GM18870 (cell line): ENCODE data around the gene HSBP1L1.

Experiments
- ATAC-seq: cut with Tn5 transposase; IDR thresholded peaks from one replicate; pipeline ENCODE4 v1.9.1; 2021; ENCODE audit warnings: moderate library complexity; ENCODE audit not compliant: unreplicated experiment

The HSBP1L1 gene

DNA sequence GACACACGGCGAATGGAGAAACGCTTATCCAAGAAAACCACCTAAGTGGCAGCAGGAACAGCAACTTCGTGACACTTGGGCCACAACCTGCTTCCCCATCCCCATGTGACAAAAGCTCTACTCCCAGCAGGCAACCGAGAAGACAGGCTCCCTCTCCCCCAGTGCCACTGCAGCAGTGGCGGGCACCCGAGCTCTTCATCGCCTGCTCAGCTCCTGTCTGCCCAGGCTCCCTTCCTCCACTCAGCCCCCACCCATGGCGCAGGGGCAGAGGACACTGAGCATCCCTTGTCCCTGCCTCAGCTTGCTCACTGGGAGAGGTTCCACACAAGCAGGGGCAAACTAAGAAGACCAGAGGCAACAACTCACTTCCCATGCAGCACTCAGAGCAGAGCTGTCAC is 35.9 kb upstream of the HSBP1L1 start:
- no peak for ATAC-seq

DNA sequence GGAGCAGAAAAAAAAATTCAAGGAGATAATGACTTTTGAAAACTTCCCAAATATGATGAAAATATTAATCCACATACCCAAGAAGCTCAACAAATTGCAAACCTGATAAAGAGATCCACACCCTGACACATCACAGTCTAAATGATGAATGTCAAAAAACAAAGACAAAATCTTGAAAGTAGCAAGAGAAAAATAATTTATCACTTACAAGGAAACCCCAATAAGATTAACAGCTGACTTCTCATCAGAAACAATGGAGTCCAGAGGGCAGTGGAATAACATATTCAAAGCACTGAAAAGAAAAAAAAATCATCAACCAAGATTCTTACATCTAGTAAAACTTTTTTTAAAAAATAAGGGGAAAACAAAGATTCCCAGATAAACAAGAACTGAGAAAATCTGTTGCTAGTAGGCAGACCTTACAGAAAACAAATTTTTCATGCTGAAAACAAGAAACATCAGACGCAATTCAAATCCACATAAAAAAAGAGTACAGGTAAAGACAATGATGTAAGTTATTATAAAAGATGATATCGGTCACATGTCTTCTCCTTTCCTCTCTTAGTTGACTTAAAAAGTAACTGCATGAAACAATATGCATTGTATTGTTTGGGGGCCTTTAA is 34.3 kb upstream of the HSBP1L1 start:
- ATAC-seq = no peak

DNA sequence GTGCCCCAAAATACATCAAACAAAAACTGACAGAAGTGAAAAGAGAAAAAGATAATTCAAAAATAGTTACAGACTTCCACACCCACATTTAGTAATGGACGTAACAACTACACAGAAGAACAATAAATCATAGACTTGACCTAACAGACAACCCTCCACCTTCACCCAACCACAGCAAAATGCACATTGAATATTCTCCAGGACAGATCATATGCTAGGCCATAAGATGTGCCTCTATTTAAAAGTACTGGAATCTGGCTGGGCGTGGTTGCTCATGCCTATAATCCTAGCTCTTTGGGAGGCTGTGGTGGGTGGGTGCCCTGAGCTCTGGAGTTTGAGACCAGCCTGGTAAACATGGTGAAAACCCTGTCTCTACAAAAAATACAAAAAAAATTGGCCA is 33.0 kb upstream of the HSBP1L1 start:
- ATAC-seq = no peak

DNA sequence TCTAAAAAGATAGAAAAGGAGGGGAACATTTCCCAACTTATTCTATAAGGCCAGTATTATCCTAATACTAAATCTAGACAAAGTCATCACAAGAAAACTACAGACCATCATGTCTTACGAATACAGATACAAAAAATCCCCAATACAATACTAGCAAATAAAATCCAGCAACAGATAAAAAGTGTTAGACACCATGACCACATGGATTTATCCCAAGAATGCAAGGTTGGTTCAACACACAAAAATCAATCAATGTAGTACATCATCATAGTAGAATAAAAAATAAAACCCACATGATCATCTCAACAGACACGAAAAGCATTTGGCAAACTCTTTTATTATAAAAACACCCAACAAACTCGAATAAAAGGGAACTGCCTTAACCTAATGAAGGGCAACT is 31.5 kb upstream of the HSBP1L1 start:
- no peak for ATAC-seq

DNA sequence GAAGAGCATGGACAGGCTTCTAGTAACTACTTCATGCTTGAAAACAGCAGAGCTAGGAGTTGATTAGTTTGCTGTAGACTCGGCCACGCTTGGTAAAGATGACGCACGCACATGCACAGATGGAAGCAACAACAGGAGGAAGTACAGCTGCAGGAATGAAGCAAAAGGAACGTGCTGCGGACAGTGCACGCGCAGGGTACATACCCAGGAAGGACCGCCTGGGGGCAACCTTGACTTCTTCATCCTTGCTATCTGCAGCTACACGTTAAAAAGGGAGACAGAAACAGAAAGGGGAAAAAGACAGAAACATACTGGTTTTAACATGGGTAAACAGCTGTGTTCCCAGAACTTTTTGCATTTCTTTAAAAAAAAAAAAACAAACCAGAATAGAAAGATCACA is 30.7 kb upstream of the HSBP1L1 start:
- no peak for ATAC-seq

DNA sequence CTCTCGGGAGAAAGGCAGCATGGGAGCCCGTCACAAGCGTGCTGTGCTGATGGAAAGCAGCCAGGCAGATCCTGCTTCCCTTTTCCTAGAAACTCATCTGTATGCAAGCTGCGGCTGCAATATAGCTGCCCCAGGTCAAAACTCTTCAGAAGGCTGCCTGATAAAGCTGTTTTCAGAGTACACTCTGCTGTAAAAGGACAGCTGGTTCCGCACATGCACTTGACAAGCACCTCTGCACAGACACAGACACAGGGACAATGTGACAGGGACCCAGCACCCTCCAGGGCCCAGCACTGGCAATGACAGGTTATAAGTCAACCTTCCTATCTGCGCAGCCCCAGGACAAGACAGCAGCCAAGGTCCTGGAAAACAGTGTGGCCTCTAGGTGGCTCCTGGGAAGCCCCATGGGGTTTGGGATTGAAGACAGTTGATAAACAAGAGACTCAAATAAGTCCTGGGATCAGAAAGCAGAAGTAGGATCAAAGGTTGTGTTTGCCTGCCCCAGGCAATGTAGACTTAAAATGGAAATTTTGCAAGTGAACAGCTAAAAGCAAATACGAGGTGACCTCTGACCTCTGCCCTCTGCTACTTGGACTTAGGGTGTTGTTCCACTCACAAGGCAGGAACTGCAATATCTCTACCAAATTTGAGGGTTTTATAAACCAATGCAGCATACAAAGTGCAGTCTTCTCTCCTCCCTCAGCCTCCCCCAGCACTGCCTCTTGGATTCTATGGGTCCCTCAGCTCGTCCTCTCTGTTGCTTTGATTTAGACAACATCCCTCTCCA is 29.9 kb upstream of the HSBP1L1 start:
- no peak for ATAC-seq

DNA sequence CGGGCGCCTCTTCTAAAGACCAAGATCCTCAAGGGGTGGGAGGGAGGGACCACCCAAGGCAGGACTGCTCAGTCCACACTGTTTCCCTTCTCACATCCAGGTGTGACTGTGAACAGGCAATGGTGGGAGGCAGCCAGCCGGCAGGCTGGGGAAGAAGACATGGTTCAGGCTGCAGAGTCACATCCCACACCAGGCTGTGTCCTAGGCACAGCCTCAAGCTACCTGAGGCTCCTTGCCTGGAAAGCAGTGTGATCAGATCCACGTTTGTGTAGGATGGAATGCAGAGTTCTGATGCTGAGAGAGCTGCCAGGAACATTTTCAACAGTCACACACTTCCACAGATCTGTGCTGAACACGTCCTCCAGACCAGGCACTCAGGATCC is 29.4 kb upstream of the HSBP1L1 start:
- no peak for ATAC-seq

DNA sequence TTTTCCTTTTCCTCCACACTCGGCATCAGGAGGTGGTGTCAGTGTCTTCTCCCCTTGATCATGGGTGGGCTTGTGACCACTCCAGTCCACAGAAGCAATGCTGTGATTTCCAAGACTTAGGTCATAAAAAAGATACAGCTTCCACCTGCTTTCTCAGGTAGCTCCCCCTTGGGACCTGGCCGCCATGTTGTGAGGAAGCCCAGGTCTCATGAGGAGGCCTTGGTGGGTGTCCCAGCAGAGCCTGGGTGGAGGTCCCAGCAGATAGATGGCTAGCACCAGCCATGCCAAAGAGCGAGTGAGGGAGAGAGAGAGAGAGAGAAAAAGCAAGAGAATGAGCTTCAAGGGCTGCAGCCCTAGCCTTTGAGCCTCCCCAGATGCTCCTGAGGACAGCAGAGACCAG is 28.9 kb upstream of the HSBP1L1 start:
- ATAC-seq = no peak

DNA sequence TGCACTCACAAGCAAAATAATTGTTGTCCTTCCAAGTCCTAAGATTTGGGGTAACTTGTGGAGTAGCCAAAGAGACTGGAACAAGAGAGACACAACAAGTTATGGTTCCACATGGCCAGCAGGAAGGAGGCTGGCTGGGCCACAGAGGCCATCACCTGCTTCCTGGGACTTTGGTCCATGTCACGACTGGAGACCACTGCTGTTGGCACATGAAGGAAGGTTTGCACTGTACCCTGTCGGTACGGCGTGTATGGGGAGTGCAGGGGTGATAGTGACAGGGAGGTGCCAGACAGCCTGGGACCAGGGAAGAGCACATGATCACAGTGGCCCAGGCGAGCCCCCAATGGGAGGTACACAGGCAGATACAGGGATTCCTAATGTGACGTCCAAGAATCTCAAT is 28.5 kb upstream of the HSBP1L1 start:
- no peak for ATAC-seq

DNA sequence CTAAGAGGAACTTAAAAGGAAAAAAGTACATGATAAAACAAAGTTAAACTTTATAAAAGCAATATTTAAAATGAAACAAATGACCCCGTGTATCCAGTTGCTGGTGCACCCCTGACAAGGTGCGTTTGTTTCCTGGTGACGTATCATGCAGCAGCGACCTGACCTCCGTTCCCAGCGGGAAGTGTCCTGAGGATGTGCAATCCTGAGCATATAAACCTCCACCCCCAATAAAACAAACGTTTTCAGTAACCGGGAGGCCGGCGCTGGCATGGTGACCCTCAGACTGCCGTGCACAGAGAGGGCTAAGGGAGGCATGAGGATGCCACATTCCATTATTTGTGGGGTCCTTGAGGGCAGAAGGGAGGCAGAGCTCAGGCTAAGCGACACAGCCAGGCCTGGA is 27.8 kb upstream of the HSBP1L1 start:
- ATAC-seq = no peak

DNA sequence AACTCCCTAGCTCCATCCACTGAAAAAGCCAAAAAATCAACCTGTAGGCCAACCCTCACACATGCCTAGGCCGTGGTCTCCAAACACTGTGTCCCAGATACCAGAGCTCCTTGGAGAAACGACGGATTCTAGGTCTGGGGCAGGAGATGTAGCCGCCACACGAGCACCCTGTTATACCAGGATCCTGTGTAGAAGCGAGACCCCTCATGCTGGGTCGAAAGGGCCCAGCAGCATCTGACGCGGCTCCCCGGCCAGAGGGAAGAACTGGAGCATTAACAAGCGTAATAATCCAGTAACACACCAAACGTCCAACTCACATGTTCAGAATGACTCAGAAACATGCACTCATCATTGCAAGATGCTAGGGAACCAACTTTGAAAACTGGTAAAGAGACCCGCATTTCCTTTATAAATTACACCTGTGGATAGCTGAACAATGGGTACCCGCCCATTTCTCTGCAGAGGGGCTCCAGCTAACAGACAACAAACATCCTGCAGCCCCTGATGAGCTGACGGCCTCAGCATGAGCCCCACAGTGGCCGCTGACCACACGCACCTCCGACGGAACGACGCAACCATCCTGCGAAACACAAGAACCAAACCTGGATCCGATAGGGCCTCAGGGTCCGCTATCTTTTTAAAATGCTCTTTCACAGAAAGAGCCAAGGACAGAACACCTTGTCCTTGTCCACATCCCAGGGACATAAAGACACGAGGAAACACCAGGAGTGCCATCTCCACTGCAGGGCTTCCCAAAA is 27.2 kb upstream of the HSBP1L1 start:
- ATAC-seq = no peak

DNA sequence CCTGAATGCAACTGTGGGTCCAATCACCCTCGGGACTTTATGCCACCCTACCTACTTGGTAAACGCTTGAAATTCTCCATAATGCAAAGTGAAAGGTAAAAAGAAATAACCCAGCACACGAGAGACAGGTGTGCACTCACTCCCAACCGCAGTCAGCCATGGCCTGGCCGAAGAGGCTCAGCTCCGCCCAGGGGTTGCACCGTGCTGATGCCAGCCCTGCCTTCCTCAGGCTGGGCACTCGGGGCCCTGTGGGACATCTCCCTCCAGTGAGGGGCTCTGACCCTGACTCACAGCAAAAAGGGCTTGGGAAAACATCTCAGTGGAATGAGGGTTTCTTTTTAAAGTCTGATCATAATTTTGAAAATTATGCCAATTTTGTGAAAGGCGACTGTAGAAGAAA is 26.2 kb upstream of the HSBP1L1 start:
- no peak for ATAC-seq

DNA sequence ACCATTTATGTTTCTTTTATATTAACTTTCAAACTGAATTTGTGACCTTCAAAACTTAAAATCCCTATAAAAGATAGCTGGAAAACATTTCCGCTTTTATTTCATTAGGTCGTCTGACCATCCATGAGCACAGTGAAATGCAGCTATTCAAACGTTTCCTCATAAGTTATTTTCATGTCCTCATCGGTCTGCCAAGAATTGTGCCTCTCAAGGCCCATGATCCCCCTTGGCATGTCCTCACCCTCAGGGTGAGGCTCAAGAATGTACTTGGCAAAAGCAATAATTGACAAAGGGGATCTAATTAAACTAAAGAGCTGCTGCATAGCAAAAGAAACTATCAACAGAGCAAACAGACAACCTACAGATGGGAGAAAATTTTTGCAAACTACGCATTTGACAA is 25.3 kb upstream of the HSBP1L1 start:
- no peak for ATAC-seq

DNA sequence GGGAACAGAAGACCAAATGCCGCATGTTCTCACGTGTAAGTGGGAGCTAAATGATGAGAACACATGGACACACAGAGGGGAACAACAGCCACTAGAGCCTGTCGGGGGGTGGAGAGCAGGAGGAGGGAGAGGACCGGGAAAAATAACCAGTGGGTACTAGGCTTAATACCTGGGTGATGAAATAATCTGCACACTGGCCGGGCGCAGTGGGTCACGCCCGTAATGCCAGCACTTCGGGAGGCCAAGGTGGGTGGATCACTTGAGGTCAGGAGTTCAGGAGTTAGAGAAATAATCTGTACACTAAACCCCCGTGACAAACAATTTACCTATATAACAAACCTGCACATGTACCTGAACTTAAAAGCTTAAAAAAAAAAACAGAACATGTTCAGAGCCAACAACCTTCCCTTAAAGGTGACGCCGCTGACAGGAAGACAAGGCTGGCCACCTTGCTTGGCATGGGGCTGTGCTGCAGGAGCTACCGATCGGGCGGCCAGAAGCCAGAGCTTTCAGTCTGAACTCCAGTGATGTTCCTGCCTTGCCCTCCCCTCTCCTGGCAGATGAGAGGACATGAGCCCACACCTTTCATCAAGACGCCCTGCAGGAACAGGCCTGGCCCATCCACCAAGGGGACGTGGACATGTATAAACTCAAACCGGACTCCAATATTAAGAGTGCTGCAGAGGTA is 24.2 kb upstream of the HSBP1L1 start:
- no peak for ATAC-seq

DNA sequence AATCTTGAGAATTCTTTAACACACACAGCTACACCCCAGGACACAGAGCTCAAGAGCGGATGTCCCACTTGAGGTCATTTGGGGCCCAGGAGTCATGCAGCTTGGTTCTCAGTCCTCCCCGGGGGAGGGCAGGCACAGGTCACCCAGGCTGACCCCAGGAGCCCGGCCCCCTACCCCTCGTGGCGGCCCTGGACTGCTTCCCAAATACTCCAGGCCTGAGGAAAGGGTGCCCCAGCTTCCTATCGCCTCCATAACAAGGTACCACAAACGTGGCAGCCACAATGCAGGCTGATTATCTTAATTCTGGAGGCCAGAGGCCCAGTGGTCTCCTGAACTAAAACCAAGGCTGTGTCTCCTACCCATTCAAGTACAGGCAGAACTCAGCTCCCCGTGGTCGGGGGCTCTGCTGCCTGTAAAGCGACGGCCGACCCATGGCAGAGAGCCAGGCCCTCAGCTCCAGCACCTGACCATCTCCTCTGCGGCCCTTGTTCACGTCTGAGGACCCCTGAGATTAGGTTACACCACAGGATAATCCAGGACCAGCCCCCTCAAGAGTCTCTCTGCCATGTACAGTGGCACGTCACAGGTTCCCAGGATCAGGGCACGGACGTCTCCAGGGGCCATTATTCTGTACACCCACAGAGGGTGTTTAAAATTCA is 23.5 kb upstream of the HSBP1L1 start:
- no peak for ATAC-seq

DNA sequence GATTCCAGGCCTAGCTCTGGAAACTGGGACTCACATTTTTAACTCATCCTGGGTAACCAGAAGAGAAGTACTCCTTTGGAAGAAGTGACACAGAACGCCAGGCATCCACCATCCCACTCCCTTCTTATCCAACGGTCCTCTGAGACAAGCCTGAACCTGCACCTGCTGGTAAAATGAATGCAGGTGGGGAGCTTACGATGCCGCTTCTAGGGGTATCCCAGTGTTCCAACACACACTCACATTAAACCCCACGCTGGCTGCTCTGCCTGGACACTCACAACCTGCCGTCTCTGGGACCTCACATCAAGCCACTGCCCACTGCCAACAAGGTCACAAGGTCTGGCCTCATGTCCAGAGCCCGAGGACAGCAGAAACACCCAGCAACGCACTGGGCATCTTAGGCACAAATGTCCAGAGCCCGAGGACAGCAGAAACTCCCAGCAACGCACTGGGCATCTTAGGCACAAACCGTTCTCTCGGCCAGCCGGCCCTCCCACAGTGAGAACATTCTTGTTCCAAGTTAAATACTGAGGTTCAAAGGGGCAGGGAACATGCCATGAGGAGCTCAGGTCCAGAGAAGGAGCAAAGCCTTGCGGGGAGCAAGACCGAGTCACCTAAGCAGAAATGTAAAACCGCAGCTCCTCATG is 22.8 kb upstream of the HSBP1L1 start:
- no peak for ATAC-seq

DNA sequence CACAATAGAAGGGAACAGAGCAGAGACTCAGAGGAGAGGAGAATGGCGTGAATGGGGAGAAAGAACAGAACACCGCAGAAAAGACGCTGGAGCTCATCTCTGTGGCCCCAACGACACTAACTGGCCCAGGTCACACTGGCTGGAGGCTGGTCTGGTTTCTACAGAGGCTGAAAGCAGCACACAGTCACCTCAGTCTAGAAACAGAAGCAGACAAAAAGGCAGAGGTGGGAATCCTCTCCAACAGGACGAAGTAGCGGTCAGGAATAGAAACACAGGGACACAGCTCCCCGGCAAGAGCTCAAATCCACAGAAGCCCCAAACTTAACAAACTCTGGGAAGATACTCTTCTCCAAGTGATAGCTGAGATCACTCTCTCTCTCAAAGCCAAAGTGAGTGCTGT is 22.2 kb upstream of the HSBP1L1 start:
- no peak for ATAC-seq

DNA sequence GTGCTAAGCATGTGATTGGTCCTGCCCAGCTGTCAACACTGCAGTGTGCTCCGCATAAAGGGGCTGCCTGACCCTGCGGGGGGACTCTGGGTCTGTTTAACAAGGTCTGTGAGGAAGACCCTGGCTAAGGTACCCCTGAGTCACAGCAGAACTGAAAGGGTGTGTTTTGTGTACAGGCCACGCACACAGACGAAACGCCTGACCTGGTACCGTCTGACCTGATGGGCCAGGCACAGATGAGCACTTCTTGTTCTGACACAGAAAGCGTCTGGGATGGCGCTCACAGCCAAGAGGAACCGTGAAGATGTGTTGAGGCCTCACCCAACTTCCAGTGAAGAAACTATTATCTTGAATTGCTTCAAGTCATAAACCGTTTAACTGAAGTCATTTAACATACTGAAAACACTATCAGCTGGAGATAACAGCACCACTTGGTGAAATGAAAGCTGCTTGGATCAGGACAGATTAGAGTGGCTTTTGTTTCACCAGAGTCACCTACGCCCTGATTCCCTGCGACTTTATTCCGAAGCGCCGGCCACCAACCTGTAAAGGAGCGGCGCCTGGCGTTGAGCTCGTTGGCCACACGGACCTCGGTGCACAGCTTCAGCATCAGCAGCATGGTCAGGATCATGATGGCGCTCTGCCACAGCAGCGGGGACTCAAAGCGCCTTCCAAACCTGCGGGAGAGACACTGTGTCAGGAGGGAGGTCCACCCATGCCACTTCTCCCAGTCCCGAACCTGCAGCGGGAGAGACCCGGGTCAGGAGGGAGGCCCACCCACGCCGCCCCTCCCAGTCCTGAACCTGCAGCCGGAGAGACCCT is 21.4 kb upstream of the HSBP1L1 start:
- no peak for ATAC-seq

DNA sequence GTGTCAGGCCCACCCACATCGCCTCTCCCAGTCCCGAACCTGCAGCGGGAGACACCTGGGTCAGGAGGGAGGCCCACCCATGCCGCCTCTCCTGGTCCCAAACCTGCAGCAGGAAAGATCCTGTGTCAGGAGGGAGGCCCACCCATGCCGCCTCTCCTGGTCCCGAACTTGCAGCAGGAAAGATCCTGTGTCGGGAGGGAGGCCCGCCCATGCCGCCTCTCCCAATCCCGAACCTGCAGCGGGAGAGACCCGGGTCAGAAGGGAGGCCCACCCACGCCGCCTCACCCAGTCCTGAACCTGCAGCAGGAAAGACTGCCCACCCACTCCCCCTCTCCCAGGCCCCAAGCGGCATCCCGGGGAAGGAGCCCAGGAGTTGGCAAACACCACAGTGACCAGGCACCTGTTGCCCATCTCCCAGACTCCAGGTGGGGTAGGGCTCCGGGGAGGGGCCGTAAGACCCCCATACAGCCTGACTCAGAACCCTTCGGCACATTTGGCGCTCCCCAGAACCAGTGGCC is 20.8 kb upstream of the HSBP1L1 start:
- ATAC-seq = no peak
